SK-N-MC (cell line): ENCODE data around the gene XCL1.
"Not testable (repeated sequence)": the region's sequence is repeated elsewhere in the genome, so short reads cannot be mapped to it uniquely, and the experiment has no call there.

Source experiments
- DNase-seq: peaks from one replicate; pipeline ENCODE4 v3.0.0-alpha.2; 2011; ENCODE audit warnings: low read depth, low spot score
- H3K27ac ChIP-seq: fragments of 200-600 bp; sonication (generic); 2 replicates; pipeline ENCODE4 v1.5.1; 2016; ENCODE audit warnings: mixed run types
- H3K36me3 ChIP-seq: fragments of 200-600 bp; sonication (generic); 2 replicates; pipeline ENCODE4 v1.6.1; 2017; ENCODE audit warnings: antibody characterized with exemption, low read length, mixed read lengths; ENCODE audit not compliant: insufficient read depth
- H3K4me3 ChIP-seq: fragments of 200-600 bp; sonication (generic); 2 replicates; pipeline ENCODE4 v1.5.1; 2016
- H3K9ac ChIP-seq: fragments of 200-600 bp; sonication (generic); 2 replicates; pipeline ENCODE4 v1.8.0; 2017; ENCODE audit warnings: mixed run types, mixed read lengths; ENCODE audit not compliant: insufficient read length
- H3K9me3 ChIP-seq: fragments of 200-600 bp; sonication (generic); 2 replicates; pipeline ENCODE4 v1.6.1; 2017; ENCODE audit warnings: low read depth, mild to moderate bottlenecking, antibody characterized with exemption, low read length, moderate library complexity, mixed read lengths
- EZH2 ChIP-seq: fragments of 200-600 bp; sonication (generic); IDR thresholded peaks from one replicate; pipeline ENCODE4 v1.6.1; 2017; ENCODE audit warnings: antibody characterized with exemption
- FOXP2 ChIP-seq: optimal IDR thresholded peaks from 2 replicates; pipeline ENCODE3; 2011; ENCODE audit warnings: mild to moderate bottlenecking, moderate library complexity; ENCODE audit not compliant: insufficient read depth; ENCODE audit errors: extremely low read length, control extremely low read depth
- POLR2AphosphoS5 ChIP-seq: IDR thresholded peaks from 2 replicates; pipeline ENCODE4 v1.6.1; 2012; ENCODE audit warnings: mild to moderate bottlenecking, low read depth, low read length, borderline replicate concordance

XCL1 gene

GRCh38 chr1:168581817-168582572 is 5.6 kb downstream of the XCL1 start:
- Histone ChIP-seq H3K27ac (no peak overlapping the region), H3K36me3 (no peaks in the 10 kb centered on the region), H3K4me3 (no peak overlapping the region), H3K9ac (no peak overlapping the region), H3K9me3 (no peaks in the 10 kb centered on the region)
- no peak for DNase-seq
- TF ChIP-seq FOXP2: no peak
- TF ChIP-seq POLR2AphosphoS5: no peak
- no peak for TF ChIP-seq EZH2

GRCh38 chr1:168582688-168583336 is 6.4 kb downstream of the XCL1 start:
- no peak for TF ChIP-seq POLR2AphosphoS5
- no peak for TF ChIP-seq FOXP2
- TF ChIP-seq EZH2: no peak
- H3K27ac ChIP-seq: no peak overlapping the region
- no peak overlapping the region for H3K9ac ChIP-seq
- no peak overlapping the region for H3K4me3 ChIP-seq
- DNase-seq: no peak
- H3K36me3 ChIP-seq: no peaks in the 10 kb centered on the region
- no peaks in the 10 kb centered on the region for H3K9me3 ChIP-seq

DNA sequence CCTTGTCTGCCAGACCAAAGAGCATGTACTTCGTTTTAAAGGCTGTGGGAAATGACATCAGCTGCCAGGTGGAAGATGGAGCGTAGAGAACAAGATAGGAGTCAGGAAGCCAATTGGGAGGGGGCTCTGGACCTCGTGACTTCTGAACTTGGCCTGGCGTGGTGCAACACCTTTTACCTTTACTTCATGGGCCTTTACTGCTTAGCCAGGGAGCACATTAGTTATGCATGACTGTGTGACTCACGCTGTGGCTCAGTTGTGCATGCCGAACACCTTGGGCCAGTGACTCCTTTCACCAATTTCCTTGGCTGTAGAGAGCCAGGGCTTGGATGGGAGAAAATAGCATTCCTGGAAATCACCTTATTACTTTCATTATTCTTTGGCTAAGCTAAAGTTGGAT is 7.2 kb downstream of the XCL1 start:
- Histone ChIP-seq H3K9me3 (no peaks in the 10 kb centered on the region), H3K4me3 (no peak overlapping the region), H3K9ac (no peak overlapping the region), H3K27ac (no peak overlapping the region), H3K36me3 (no peaks in the 10 kb centered on the region)
- DNase-seq: no peak
- TF ChIP-seq EZH2 (no peak), FOXP2 (no peak), POLR2AphosphoS5 (no peak)

- Histone ChIP-seq H3K36me3 (no peaks in the 10 kb centered on the region), H3K4me3 (no peak overlapping the region), H3K27ac (no peak overlapping the region), H3K9me3 (no peaks in the 10 kb centered on the region), H3K9ac (no peak overlapping the region)
- DNase-seq: no peak
- TF ChIP-seq EZH2: no peak
- no peak for TF ChIP-seq POLR2AphosphoS5
- no peak for TF ChIP-seq FOXP2
Measured at GRCh38 chr1:168585191-168585590, 8.8 kb downstream of the XCL1 start.

GRCh38 chr1:168585937-168586336 is 9.5 kb downstream of the XCL1 start:
- no peaks in the 10 kb centered on the region for H3K9me3 ChIP-seq
- no peak overlapping the region for H3K4me3 ChIP-seq
- no peaks in the 10 kb centered on the region for H3K36me3 ChIP-seq
- DNase-seq: no peak
- H3K9ac ChIP-seq: no peak overlapping the region
- TF ChIP-seq POLR2AphosphoS5 (no peak), FOXP2 (no peak), EZH2 (no peak)
- H3K27ac ChIP-seq: no peak overlapping the region

DNA sequence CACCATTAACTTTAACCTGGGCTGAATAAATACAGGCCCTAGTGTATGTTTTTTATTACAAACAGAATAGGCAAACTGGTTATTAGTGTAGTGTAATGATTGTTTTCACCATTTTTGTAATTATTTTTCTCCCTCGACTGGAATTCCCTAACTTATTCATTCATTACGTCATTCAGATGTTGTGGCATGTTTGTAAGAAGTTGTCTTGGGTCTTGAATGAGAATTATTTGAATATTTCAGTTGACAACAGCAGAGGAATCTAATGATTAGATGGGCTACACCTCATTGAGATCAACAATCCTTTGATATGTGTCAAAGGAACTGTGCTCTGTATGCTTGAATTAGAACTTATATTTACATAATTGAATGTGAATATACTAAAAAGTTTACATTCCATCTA is 12.8 kb downstream of the XCL1 start:
- TF ChIP-seq FOXP2 (no peak), POLR2AphosphoS5 (no peak), EZH2 (no peak)
- H3K4me3 ChIP-seq: no peak overlapping the region
- H3K9ac ChIP-seq: no peak overlapping the region
- no peak for DNase-seq
- H3K9me3 ChIP-seq: no peaks in the 10 kb centered on the region
- no peak overlapping the region for H3K27ac ChIP-seq
- no peaks in the 10 kb centered on the region for H3K36me3 ChIP-seq

GRCh38 chr1:168591066-168591465 is 14.7 kb downstream of the XCL1 start:
- no peak overlapping the region for H3K9ac ChIP-seq
- no peak for DNase-seq
- H3K4me3 ChIP-seq: no peak overlapping the region
- no peak overlapping the region for H3K27ac ChIP-seq
- TF ChIP-seq POLR2AphosphoS5 (no peak), EZH2 (no peak), FOXP2 (no peak)
- H3K9me3 ChIP-seq: no peaks in the 10 kb centered on the region
- no peaks in the 10 kb centered on the region for H3K36me3 ChIP-seq

DNA sequence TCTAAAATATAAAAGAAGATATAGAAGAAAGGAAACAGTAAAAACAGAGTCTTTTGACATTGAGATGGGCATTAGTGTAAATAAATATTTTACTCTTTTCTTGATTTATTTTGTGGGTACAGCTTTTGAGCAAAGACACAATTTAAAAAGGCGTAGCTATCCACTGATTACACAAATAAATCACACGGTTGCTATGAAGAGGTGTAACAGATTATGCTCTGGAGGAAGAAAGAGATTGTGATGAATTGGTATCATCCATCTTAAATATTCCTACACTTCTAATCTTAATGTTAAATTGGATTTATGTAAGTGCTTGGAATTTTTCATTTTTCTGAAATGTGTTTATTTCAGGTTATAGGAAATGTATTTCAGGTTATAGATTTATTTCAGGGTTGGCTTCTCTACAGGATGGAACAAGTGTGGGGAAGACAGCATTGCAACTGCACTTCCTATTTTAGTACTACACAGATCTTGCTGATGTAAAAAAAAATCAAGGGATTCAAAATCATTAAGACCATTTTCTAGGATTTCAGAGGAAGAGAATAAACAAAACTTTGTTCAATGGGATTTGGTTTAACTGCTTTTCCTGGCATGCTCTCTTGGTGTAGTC is 15.3 kb downstream of the XCL1 start:
- Histone ChIP-seq H3K36me3 (no peaks in the 10 kb centered on the region), H3K9me3 (no peaks in the 10 kb centered on the region), H3K4me3 (no peak overlapping the region), H3K9ac (no peak overlapping the region), H3K27ac (no peak overlapping the region)
- no peak for TF ChIP-seq POLR2AphosphoS5
- TF ChIP-seq FOXP2: no peak
- no peak for TF ChIP-seq EZH2
- no peak for DNase-seq

- H3K9ac ChIP-seq, H3K27ac ChIP-seq, DNase-seq, H3K36me3 ChIP-seq, H3K4me3 ChIP-seq, H3K9me3 ChIP-seq: not testable (repeated sequence)
Measured at GRCh38 chr1:168595403-168595802, 19.0 kb downstream of the XCL1 start.
